Esophagus muscularis mucosa (tissue), 4 donors: ENCODE data around the gene KLHDC4. TPM values are rescaled to one million over a fixed set of nuclear protein-coding genes. Genes with fewer than 3 reads are reported as not detected.

Experiments used
- DNase-seq: peaks from one replicate; pipeline ENCODE4 v3.0.0-alpha.2; 2017; ENCODE audit errors: extremely low spot score
- H3K27ac ChIP-seq, 4 donors: fragments of 200-600 bp; sonication (generic); replicated peaks in 1 of 4; 1 replicate in 3 of 4; 2 replicates in 1 of 4; pipeline ENCODE4 v1.5.1; 2016 to 2019; ENCODE audit warnings: mild to moderate bottlenecking in 1 of 4
- H3K27me3 ChIP-seq, 4 donors: fragments of 200-600 bp; sonication (generic); one replicate each; pipeline versions ENCODE4 v1.5.1 to v1.6.0; 2016 to 2019
- H3K36me3 ChIP-seq, 4 donors: fragments of 200-600 bp; sonication (generic); one replicate each; pipeline ENCODE4 v1.5.1; 2016 to 2019
- H3K4me1 ChIP-seq, 4 donors: fragments of 200-600 bp; sonication (generic); one replicate each; pipeline ENCODE4 v1.5.1; 2016 to 2019
- H3K4me3 ChIP-seq, 4 donors: fragments of 200-600 bp; sonication (generic); 1 replicate in 2 of 4; 2 replicates in 2 of 4; pipeline ENCODE4 v1.5.1; 2016 to 2019; ENCODE audit warnings: mild to moderate bottlenecking in 4 of 4, moderate library complexity in 1 of 4
- H3K9me3 ChIP-seq, 4 donors: fragments of 200-600 bp; sonication (generic); 1 replicate in 3 of 4; 2 replicates in 1 of 4; pipeline ENCODE4 v1.5.1; 2016 to 2019
- CTCF ChIP-seq, 3 experiments: fragments of 200-600 bp in 2 of 3; fragments of 450-650 bp in 1 of 3; sonication (generic) in 2 of 3; IDR thresholded peaks; one replicate each; pipeline ENCODE4 v1.5.1; 2017 to 2019; ENCODE audit warnings: antibody characterized with exemption in 3 of 3, mild to moderate bottlenecking in 2 of 3, moderate library complexity in 1 of 3
- EP300 ChIP-seq: sonication (generic); formaldehyde crosslinking; IDR thresholded peaks from one replicate; pipeline ENCODE4 v1.6.1; 2017; ENCODE audit warnings: antibody characterized with exemption
- POLR2A ChIP-seq: fragments of 450-650 bp; IDR thresholded peaks from one replicate; pipeline ENCODE4 v1.6.1; 2017; ENCODE audit warnings: antibody characterized with exemption, moderate library complexity, mild to moderate bottlenecking, low read depth
- POLR2AphosphoS5 ChIP-seq, 2 donors: sonication (generic); formaldehyde crosslinking; IDR thresholded peaks; one replicate each; pipeline ENCODE4 v1.6.1; 2017; ENCODE audit warnings: antibody characterized with exemption in 2 of 2
- WGBS: methylation state at CpG from one replicate; pipeline ENCODE4 v1.1.5; 2018; 5-methylcytosine and 5-hydroxymethylcytosine counted together
- intact Hi-C: fragments of 100-400 bp; cut with DNase I; formaldehyde crosslinking; loops from one replicate; pipeline ENCODE4 v1.15.1; 2023
- total RNA-seq, 4 donors: library from RNA; depleted of rRNA; stranded (reverse); fragments of >200 nt; gene quantifications; one replicate each; pipeline versions ENCODE4 v1.1.0 to v1.2.1, GENCODE V29; 2016

Gene KLHDC4
- total RNA-seq, 4 donors from 2014 or later = 22.2 to 41.5 (median 31.4) TPM

DNA sequence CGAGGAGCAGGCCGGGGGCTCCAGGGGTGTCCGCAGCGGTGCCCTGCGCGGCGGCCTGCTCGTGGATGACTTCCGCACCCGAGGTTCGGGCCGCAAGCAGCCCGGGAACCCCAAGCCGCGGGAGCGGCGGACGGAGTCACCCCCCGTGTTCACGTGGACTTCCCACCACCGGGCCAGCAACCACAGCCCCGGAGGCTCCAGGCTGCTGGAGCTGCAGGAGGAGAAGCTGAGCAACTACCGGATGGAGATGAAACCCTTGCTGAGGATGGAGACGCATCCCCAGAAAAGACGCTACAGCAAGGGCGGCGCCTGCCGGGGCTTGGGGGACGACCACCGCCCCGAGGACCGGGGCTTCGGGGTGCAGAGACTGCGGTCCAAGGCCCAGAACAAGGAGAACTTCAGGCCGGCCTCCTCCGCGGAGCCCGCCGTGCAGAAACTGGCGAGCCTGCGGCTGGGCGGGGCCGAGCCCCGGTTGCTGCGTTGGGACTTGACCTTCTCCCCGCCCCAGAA, 75.8 kb downstream of the KLHDC4 start:
- Histone ChIP-seq H3K27ac (no peak overlapping the region), H3K27me3 (peaks cover 0 to 72% (median 5%) of the 10 kb centered on the region in 4 donors), H3K36me3 (peaks cover 0 to 3% (median 0%) of the 10 kb centered on the region in 4 donors), H3K9me3 (no peaks in the 10 kb centered on the region), H3K4me3 (no peak overlapping the region), H3K4me1 (peaks cover 0 to 8% (median 3%) of the 10 kb centered on the region in 4 donors)
- TF ChIP-seq EP300 = no peak
- TF ChIP-seq POLR2A = no peak
- TF ChIP-seq POLR2AphosphoS5 (IDR thresholded peaks at IDR 0.05) = no peak
- no peak for TF ChIP-seq CTCF (IDR thresholded peaks at IDR 0.05)
- intact Hi-C loops = no loop called here
- WGBS = 88% methylated on average over 35 of the region's 46 CpGs
- no peak for DNase-seq

DNA sequence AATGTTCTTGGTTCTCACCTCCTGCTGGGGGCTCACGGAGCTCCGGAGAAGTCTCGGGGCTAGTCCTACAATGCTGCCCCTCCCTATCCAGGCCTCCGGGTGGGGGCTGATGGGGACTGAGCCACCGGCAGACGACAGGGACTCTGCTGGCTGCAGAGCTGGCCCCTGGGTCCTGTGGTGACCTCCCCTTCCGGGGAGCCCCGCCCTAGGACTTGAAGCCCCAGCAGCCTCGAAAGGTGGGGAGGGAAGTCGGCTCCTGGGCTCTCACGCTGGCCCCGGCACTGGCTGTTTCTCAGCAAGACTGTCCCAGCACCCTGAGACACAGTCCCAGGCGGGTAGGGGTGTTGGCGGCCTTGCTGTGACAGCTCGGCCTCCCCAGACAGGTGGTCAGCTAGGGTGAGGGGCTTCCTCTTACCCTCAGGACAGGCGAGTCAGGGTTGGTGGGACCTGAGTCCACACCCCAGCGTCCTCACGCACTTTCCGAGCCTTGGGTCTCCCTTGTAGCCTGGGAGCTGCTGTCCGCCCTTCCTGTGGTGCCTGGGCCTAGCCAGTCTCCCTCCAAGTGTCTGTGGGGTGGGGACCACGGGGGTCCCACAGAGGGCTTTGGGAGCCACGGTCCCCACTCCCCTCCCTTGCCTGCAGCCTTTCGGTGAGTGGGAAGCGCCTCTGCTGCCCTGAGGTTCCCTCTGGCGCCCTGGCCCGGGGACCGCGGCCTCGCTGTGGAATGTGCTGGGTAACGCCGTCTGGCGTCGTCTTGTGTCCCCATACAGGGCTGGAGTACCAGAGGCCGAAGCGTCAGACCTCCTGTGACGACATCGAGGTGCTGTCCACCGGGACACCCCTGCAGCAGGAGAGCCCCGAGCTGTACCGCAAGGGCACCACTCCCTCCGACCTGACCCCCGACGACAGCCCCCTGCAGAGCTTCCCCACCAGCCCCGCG, 76.6 kb downstream of the KLHDC4 start:
- Histone ChIP-seq H3K4me1 (peaks cover 0 to 8% (median 3%) of the 10 kb centered on the region in 4 donors), H3K27me3 (peaks cover 0 to 80% (median 5%) of the 10 kb centered on the region in 4 donors), H3K9me3 (no peaks in the 10 kb centered on the region), H3K36me3 (peaks cover 0 to under 1% (median 0%) of the 10 kb centered on the region in 4 donors), H3K27ac (no peak overlapping the region), H3K4me3 (no peak overlapping the region)
- DNase-seq = no peak
- intact Hi-C loops = no loop called here
- TF ChIP-seq CTCF (IDR thresholded peaks at IDR 0.05) (no peak), POLR2AphosphoS5 (IDR thresholded peaks at IDR 0.05) (no peak), POLR2A (no peak), EP300 (no peak)
- WGBS = 95% methylated on average over 17 of the region's 45 CpGs

DNA sequence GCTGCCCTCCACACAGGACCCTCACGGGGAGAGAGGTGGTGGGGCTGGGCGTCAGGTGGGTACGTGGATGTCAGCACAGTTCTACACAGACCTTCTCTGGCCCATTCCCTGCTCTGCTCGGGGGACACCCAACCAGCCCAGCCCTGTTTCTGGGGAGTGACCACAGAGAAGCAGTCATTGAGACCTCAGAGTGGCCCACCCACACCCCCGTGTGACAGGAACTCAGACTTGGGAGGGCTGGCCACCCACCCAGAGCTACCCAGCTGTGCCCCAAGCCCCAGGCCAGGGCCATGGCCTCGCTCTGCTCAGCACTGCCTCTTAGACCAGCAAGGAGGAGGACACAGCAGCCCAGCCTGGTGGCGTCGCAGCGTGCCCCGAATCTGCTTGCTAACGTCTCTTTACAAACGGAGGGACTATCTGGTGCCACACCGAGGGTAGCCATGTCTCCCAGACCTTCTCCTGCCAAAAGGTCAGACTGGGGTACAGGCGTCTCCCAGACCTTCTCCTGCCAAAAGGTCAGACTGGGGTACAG, 77.7 kb downstream of the KLHDC4 start:
- H3K9me3 ChIP-seq = no peaks in the 10 kb centered on the region
- H3K4me1 ChIP-seq = peaks cover 0 to 8% (median 3%) of the 10 kb centered on the region in 4 donors
- DNase-seq = no peak
- no peak overlapping the region for H3K4me3 ChIP-seq
- H3K27ac ChIP-seq = no peak overlapping the region
- peaks cover 0 to 90% (median 5%) of the 10 kb centered on the region in 4 donors for H3K27me3 ChIP-seq
- no peak for TF ChIP-seq POLR2A
- TF ChIP-seq EP300 = no peak
- no peak for TF ChIP-seq POLR2AphosphoS5 (IDR thresholded peaks at IDR 0.05)
- TF ChIP-seq CTCF (IDR thresholded peaks at IDR 0.05) = no peak
- intact Hi-C loops = no loop called here
- WGBS = 86% methylated on average over 5 of the region's 14 CpGs
- no peaks in the 10 kb centered on the region for H3K36me3 ChIP-seq

- no peaks in the 10 kb centered on the region for H3K36me3 ChIP-seq
- TF ChIP-seq POLR2A = no peak
- TF ChIP-seq EP300 = no peak
- TF ChIP-seq CTCF (IDR thresholded peaks at IDR 0.05) = no peak
- no peak for TF ChIP-seq POLR2AphosphoS5 (IDR thresholded peaks at IDR 0.05)
- DNase-seq = no peak
- peaks cover 0 to 97% (median 5%) of the 10 kb centered on the region in 4 donors for H3K27me3 ChIP-seq
- peaks cover 0 to 8% (median 3%) of the 10 kb centered on the region in 4 donors for H3K4me1 ChIP-seq
- no peaks in the 10 kb centered on the region for H3K9me3 ChIP-seq
- 61% methylated on average over 9 of the region's 31 CpGs for WGBS
- no peak overlapping the region for H3K27ac ChIP-seq
- intact Hi-C loops = no loop called here
- H3K4me3 ChIP-seq = no peak overlapping the region
These were observed 78.5 kb downstream of the KLHDC4 start for GRCh38 chr16:87687126-87687910.
